GM12891 (cell line): ENCODE measurements around the gene ELFN2.

ENCODE experiments used
- PAX5 ChIP-seq: IDR thresholded peaks from 2 replicates; pipeline ENCODE4 v1.6.1; 2011; ENCODE audit warnings: low read length, moderate library complexity, mild to moderate bottlenecking; ENCODE audit not compliant: insufficient read depth, severe bottlenecking
- POLR2A ChIP-seq: IDR thresholded peaks from 2 replicates; pipeline ENCODE4 v1.6.1; 2011; ENCODE audit warnings: low read depth, low read length, control low read depth
- POLR2AphosphoS5 ChIP-seq: IDR thresholded peaks from 2 replicates; pipeline ENCODE4 v1.6.1; 2011; ENCODE audit warnings: low read depth, low read length, control low read depth
- POU2F2 ChIP-seq: IDR thresholded peaks from 2 replicates; pipeline ENCODE4 v1.6.1; 2011; ENCODE audit warnings: low read depth, mild to moderate bottlenecking, control low read depth, low read length, moderate library complexity
- SPI1 ChIP-seq: IDR thresholded peaks from 2 replicates; pipeline ENCODE4 v1.6.1; 2011; ENCODE audit warnings: low read depth, low read length, control low read depth
- TAF1 ChIP-seq: IDR thresholded peaks from 2 replicates; pipeline ENCODE4 v1.6.1; 2011; ENCODE audit warnings: low read depth, low read length, control low read depth

DNA sequence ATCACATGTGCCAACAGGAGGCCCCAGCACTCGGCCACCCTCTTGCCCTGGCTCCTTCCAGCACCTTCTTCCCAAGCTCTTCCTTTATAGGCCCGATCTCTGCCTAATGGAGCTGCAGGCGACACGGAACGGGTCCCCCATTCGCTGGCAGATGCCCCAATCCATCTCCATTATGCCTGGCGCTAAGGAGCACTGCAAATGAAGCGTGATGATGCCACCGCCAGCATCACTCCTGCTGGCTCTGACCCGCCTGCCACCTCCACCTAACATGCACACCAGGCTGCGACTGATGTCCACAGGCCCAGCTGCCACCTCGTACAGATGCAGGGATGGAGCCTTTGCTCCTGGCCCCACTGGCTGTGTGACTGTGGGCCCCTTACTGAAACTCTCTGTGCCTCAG, 33.5 kb downstream of the ELFN2 start:
- TF ChIP-seq TAF1 (no peak), POLR2A (no peak), POLR2AphosphoS5 (no peak), POU2F2 (no peak), PAX5 (no peak), SPI1 (no peak)
